ENCODE data around the gene TGFBR2. TPM values are rescaled to one million over a fixed set of nuclear protein-coding genes. Genes with fewer than 3 reads are reported as not detected.

TGFBR2 gene
- polyA plus RNA-seq (2013) = 95.2 and 107 TPM in 2 replicates

- Histone ChIP-seq H3K18ac (ENCODE audit: low read length) (peak within 1 kb of the TSS; percentile 89), H2BK12ac (ENCODE audit: low read length) (peak within 1 kb of the TSS; percentile 53), H4K91ac (ENCODE audit: low read depth, low read length) (peak within 1 kb of the TSS; percentile 90), H3K4me1 (ENCODE audit: control insufficient read depth in 1 of 2, insufficient read depth in 2 of 2, low read length in 2 of 2) (peaks cover 2 to 4% of the 10 kb centered on the region in 2 experiments), H3K9me3 (ENCODE audit: insufficient read depth, low read depth, low read length) (no peaks in the 10 kb centered on the region), H3K27ac (ENCODE audit: low read depth, low read length) (peak within 1 kb of the TSS; percentile 89), H3K36me3 (ENCODE audit: control insufficient read depth in 1 of 2, insufficient read depth in 2 of 2, low read length in 2 of 2) (no peaks in the 10 kb centered on the region), H3K79me1 (ENCODE audit: low read length) (peaks cover 16% of the 10 kb centered on the region), H3K23ac (ENCODE audit: low read length) (no peak within 1 kb of the TSS), H3K9ac (ENCODE audit: low read length) (peak within 1 kb of the TSS; percentile 95), H3K14ac (ENCODE audit: low read length) (peak within 1 kb of the TSS; percentile 91), H3K27me3 (ENCODE audit: insufficient read depth, low read length) (no peaks in the 10 kb centered on the region), H4K8ac (ENCODE audit: low read depth, low read length) (peak within 1 kb of the TSS; percentile 75), H4K12ac (ENCODE audit: low read depth, low read length) (peak within 1 kb of the TSS; percentile 60), H3K79me2 (ENCODE audit: control insufficient read depth, insufficient read depth, low read length, poor library complexity) (peaks cover 16% of the 10 kb centered on the region), H2BK5ac (ENCODE audit: low read depth, low read length, poor library complexity) (peak within 1 kb of the TSS; percentile 74), H2AFZ (ENCODE audit: insufficient read depth, low read length, poor library complexity) (peak within 1 kb of the TSS; percentile 62), H2AK5ac (ENCODE audit: low read length) (peak within 1 kb of the TSS; percentile 12), H3K4me3 (ENCODE audit: low read depth, low read length) (peak within 1 kb of the TSS; percentile 92), H3K4me2 (ENCODE audit: low read length) (peak within 1 kb of the TSS; percentile 72), H2BK120ac (ENCODE audit: insufficient read depth, low read length, poor library complexity) (peak within 1 kb of the TSS; percentile 69), H3K4ac (ENCODE audit: low read depth, low read length) (peak within 1 kb of the TSS; percentile 84)
- DNase-seq = peak; percentile 96 to 97
- no CpG with 5 or more reads among the region's 71 CpGs for WGBS (ENCODE audit: extremely low coverage, insufficient coverage, insufficient read length)
These were observed at the start of gene TGFBR2 for GRCh38 chr3:30606301-30607031. Gene TGFBR2, plus strand, starts transcription at chr3:30606601. Its CDS starts 283 bp downstream, at chr3:30606884.

GRCh38 chr3:30557746-30558303, 48.6 kb upstream of the TGFBR2 start:
- Histone ChIP-seq H4K12ac (ENCODE audit: low read depth, low read length) (no peak overlapping the region), H3K9ac (ENCODE audit: low read length) (no peak overlapping the region), H3K79me1 (ENCODE audit: low read length) (no peaks in the 10 kb centered on the region), H3K18ac (ENCODE audit: low read length) (no peak overlapping the region), H3K4ac (ENCODE audit: low read depth, low read length) (no peak overlapping the region), H3K79me2 (ENCODE audit: control insufficient read depth, insufficient read depth, low read length, poor library complexity) (no peaks in the 10 kb centered on the region), H2BK12ac (ENCODE audit: low read length) (no peak overlapping the region), H2AFZ (ENCODE audit: insufficient read depth, low read length, poor library complexity) (no peak overlapping the region), H3K4me2 (ENCODE audit: low read length) (no peak overlapping the region), H3K4me3 (ENCODE audit: low read depth, low read length) (no peak overlapping the region), H2BK5ac (ENCODE audit: low read depth, low read length, poor library complexity) (no peak overlapping the region), H2BK120ac (ENCODE audit: insufficient read depth, low read length, poor library complexity) (no peak overlapping the region), H2AK5ac (ENCODE audit: low read length) (no peak overlapping the region), H3K27ac (ENCODE audit: low read depth, low read length) (no peak overlapping the region), H3K36me3 (ENCODE audit: control insufficient read depth in 1 of 2, insufficient read depth in 2 of 2, low read length in 2 of 2) (no peaks in the 10 kb centered on the region), H3K9me3 (ENCODE audit: insufficient read depth, low read depth, low read length) (no peaks in the 10 kb centered on the region), H3K27me3 (ENCODE audit: insufficient read depth, low read length) (no peaks in the 10 kb centered on the region), H3K23ac (ENCODE audit: low read length) (no peak overlapping the region), H3K14ac (ENCODE audit: low read length) (no peak overlapping the region), H4K91ac (ENCODE audit: low read depth, low read length) (no peak overlapping the region), H3K4me1 (ENCODE audit: control insufficient read depth in 1 of 2, insufficient read depth in 2 of 2, low read length in 2 of 2) (no peaks in the 10 kb centered on the region), H4K8ac (ENCODE audit: low read depth, low read length) (no peak overlapping the region)
- no CpG with 5 or more reads among the region's 1 CpG for WGBS (ENCODE audit: extremely low coverage, insufficient coverage, insufficient read length)
- DNase-seq = no peak

- H3K79me1 ChIP-seq (ENCODE audit: low read length) = peaks cover 2% of the 10 kb centered on the region
- H2BK120ac ChIP-seq (ENCODE audit: insufficient read depth, low read length, poor library complexity) = no peak overlapping the region
- no peak overlapping the region for H4K8ac ChIP-seq (ENCODE audit: low read depth, low read length)
- no peaks in the 10 kb centered on the region for H3K27me3 ChIP-seq (ENCODE audit: insufficient read depth, low read length)
- no CpG with 5 or more reads among the region's 1 CpG for WGBS (ENCODE audit: extremely low coverage, insufficient coverage, insufficient read length)
- no peak overlapping the region for H2BK5ac ChIP-seq (ENCODE audit: low read depth, low read length, poor library complexity)
- H3K18ac ChIP-seq (ENCODE audit: low read length) = no peak overlapping the region
- no peak overlapping the region for H3K9ac ChIP-seq (ENCODE audit: low read length)
- no peak overlapping the region for H4K12ac ChIP-seq (ENCODE audit: low read depth, low read length)
- H3K36me3 ChIP-seq (ENCODE audit: control insufficient read depth in 1 of 2, insufficient read depth in 2 of 2, low read length in 2 of 2) = no peaks in the 10 kb centered on the region
- H3K4me2 ChIP-seq (ENCODE audit: low read length) = no peak overlapping the region
- no peak overlapping the region for H2AFZ ChIP-seq (ENCODE audit: insufficient read depth, low read length, poor library complexity)
- no peak overlapping the region for H3K4ac ChIP-seq (ENCODE audit: low read depth, low read length)
- no peak overlapping the region for H3K4me3 ChIP-seq (ENCODE audit: low read depth, low read length)
- peaks cover 0 to 6% of the 10 kb centered on the region in 2 experiments for H3K4me1 ChIP-seq (ENCODE audit: control insufficient read depth in 1 of 2, insufficient read depth in 2 of 2, low read length in 2 of 2)
- H2AK5ac ChIP-seq (ENCODE audit: low read length) = no peak overlapping the region
- no peak overlapping the region for H2BK12ac ChIP-seq (ENCODE audit: low read length)
- H3K23ac ChIP-seq (ENCODE audit: low read length) = no peak overlapping the region
- H3K27ac ChIP-seq (ENCODE audit: low read depth, low read length) = no peak overlapping the region
- no peak overlapping the region for H3K14ac ChIP-seq (ENCODE audit: low read length)
- H3K9me3 ChIP-seq (ENCODE audit: insufficient read depth, low read depth, low read length) = no peaks in the 10 kb centered on the region
- H3K79me2 ChIP-seq (ENCODE audit: control insufficient read depth, insufficient read depth, low read length, poor library complexity) = no peaks in the 10 kb centered on the region
- H4K91ac ChIP-seq (ENCODE audit: low read depth, low read length) = no peak overlapping the region
- no peak for DNase-seq
These were observed 42.4 kb upstream of the TGFBR2 start for GRCh38 chr3:30563956-30564355.

- peaks cover 2% of the 10 kb centered on the region for H3K79me1 ChIP-seq (ENCODE audit: low read length)
- H3K36me3 ChIP-seq (ENCODE audit: control insufficient read depth in 1 of 2, insufficient read depth in 2 of 2, low read length in 2 of 2) = no peaks in the 10 kb centered on the region
- no peak overlapping the region for H4K12ac ChIP-seq (ENCODE audit: low read depth, low read length)
- no peaks in the 10 kb centered on the region for H3K9me3 ChIP-seq (ENCODE audit: insufficient read depth, low read depth, low read length)
- H2BK120ac ChIP-seq (ENCODE audit: insufficient read depth, low read length, poor library complexity) = no peak overlapping the region
- no peak overlapping the region for H4K8ac ChIP-seq (ENCODE audit: low read depth, low read length)
- H3K14ac ChIP-seq (ENCODE audit: low read length) = no peak overlapping the region
- H3K4me1 ChIP-seq (ENCODE audit: control insufficient read depth in 1 of 2, insufficient read depth in 2 of 2, low read length in 2 of 2) = peaks cover 0 to 6% of the 10 kb centered on the region in 2 experiments
- H3K79me2 ChIP-seq (ENCODE audit: control insufficient read depth, insufficient read depth, low read length, poor library complexity) = no peaks in the 10 kb centered on the region
- H3K27ac ChIP-seq (ENCODE audit: low read depth, low read length) = no peak overlapping the region
- no CpG with 5 or more reads among the region's 8 CpGs for WGBS (ENCODE audit: extremely low coverage, insufficient coverage, insufficient read length)
- H3K23ac ChIP-seq (ENCODE audit: low read length) = no peak overlapping the region
- H4K91ac ChIP-seq (ENCODE audit: low read depth, low read length) = no peak overlapping the region
- peak overlapping the region; percentile 33 for H2BK12ac ChIP-seq (ENCODE audit: low read length)
- H2BK5ac ChIP-seq (ENCODE audit: low read depth, low read length, poor library complexity) = no peak overlapping the region
- no peak overlapping the region for H3K9ac ChIP-seq (ENCODE audit: low read length)
- H3K4me2 ChIP-seq (ENCODE audit: low read length) = no peak overlapping the region
- DNase-seq = no peak
- H3K27me3 ChIP-seq (ENCODE audit: insufficient read depth, low read length) = no peaks in the 10 kb centered on the region
- H3K4ac ChIP-seq (ENCODE audit: low read depth, low read length) = no peak overlapping the region
- peak overlapping the region; percentile 77 for H2AK5ac ChIP-seq (ENCODE audit: low read length)
- no peak overlapping the region for H2AFZ ChIP-seq (ENCODE audit: insufficient read depth, low read length, poor library complexity)
- no peak overlapping the region for H3K18ac ChIP-seq (ENCODE audit: low read length)
- no peak overlapping the region for H3K4me3 ChIP-seq (ENCODE audit: low read depth, low read length)
These were observed 39.2 kb upstream of the TGFBR2 start for GRCh38 chr3:30567139-30567753.
